ENCODE data around the gene PROCA1. TPM values are rescaled to one million over a fixed set of nuclear protein-coding genes. Genes with fewer than 3 reads are reported as not detected.

PROCA1 gene
- total and polyA plus RNA-seq, 3 donors from 2014 or later = 90.2 to 322 (median 286) TPM

- intact Hi-C loops (cut with DNase I; ENCODE audit: low total_unique reads) = no loop called here
Observed at GRCh38 chr17:28728364-28729200, 16.9 kb upstream of the PROCA1 start, which contains the start of gene NEK8. TSS of gene NEK8 (plus strand) at chr17:28728788. CDS start at chr17:28728814, 26 bp downstream.

GRCh38 chr17:28726627-28727491, 15.2 kb upstream of the PROCA1 start:
- H3K27me3 ChIP-seq = no peaks in the 10 kb centered on the region
- H3K36me3 ChIP-seq (ENCODE audit: low read depth, missing control alignments) = no peaks in the 10 kb centered on the region
- H3K4me3 ChIP-seq = peak overlapping the region; percentile 71 to 82
- no peak for TF ChIP-seq POLR2A (IDR thresholded peaks at IDR 0.05)
- TF ChIP-seq, protein P1, sequence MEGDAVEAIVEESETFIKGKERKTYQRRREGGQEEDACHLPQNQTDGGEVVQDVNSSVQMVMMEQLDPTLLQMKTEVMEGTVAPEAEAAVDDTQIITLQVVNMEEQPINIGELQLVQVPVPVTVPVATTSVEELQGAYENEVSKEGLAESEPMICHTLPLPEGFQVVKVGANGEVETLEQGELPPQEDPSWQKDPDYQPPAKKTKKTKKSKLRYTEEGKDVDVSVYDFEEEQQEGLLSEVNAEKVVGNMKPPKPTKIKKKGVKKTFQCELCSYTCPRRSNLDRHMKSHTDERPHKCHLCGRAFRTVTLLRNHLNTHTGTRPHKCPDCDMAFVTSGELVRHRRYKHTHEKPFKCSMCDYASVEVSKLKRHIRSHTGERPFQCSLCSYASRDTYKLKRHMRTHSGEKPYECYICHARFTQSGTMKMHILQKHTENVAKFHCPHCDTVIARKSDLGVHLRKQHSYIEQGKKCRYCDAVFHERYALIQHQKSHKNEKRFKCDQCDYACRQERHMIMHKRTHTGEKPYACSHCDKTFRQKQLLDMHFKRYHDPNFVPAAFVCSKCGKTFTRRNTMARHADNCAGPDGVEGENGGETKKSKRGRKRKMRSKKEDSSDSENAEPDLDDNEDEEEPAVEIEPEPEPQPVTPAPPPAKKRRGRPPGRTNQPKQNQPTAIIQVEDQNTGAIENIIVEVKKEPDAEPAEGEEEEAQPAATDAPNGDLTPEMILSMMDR (IDR thresholded peaks at IDR 0.05) = peak; percentile 98 to 99 (median 99)
- no peaks in the 10 kb centered on the region for H3K9me3 ChIP-seq
- 0% methylated on average over 43 to 55 of the region's 57 CpGs for WGBS, 2 donors
- H3K27ac ChIP-seq = peak overlapping the region; percentile 25 to 77
- intact Hi-C loops (cut with DNase I; ENCODE audit: low total_unique reads) = no loop called here
- peak; percentile 94 for DNase-seq
- H3K4me1 ChIP-seq = peaks cover 20% of the 10 kb centered on the region

More at GRCh38 chr17:28728364-28729200, 16.9 kb upstream of the PROCA1 start, which contains the start of gene NEK8:
- no peaks in the 10 kb centered on the region for H3K36me3 ChIP-seq (ENCODE audit: low read depth, missing control alignments)
- peak within 1 kb of the TSS; percentile 97 to 98 for H3K27ac ChIP-seq
- H3K27me3 ChIP-seq = no peaks in the 10 kb centered on the region
- H3K9me3 ChIP-seq = no peaks in the 10 kb centered on the region
- no peak for TF ChIP-seq POLR2A (IDR thresholded peaks at IDR 0.05)
- TF ChIP-seq, protein P1 (IDR thresholded peaks at IDR 0.05) = no peak
- WGBS, 2 donors = 0 to 1% methylated on average over 59 to 64 of the region's 64 CpGs
- peak within 1 kb of the TSS; percentile 71 to 82 for H3K4me3 ChIP-seq
- DNase-seq = peak; percentile 97
- peaks cover 16% of the 10 kb centered on the region for H3K4me1 ChIP-seq

DNA sequence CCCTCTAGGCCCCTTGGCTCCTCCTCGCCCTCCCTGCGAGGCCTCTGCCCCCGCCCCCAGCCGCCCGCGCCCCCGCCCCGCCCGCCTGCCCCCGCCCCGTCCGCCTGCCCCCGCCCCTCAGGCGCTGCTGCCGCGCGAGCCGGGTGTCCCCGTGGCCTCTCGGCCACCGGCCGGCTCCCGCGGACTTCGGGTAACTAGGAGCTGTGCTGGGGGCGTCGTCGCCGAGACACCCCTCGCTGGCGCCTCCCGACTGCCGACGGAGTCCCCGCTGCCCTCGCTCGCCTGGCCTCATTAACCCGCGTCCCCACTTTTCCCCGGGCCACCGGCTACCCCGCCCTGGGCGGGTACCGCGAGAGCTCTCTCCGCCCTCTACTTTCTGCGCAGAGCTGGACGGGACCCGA, 14.5 kb upstream of the PROCA1 start, which contains the start of gene TLCD1:
Gene TLCD1, minus strand, starts transcription at position 8 of the 401 bp plus-strand sequence. CDS start 136 bp downstream, outside the sequence.
- Histone ChIP-seq H3K27ac (peak within 1 kb of the TSS; percentile 25 to 77), H3K4me3 (peak within 1 kb of the TSS; percentile 71 to 82), H3K9me3 (no peaks in the 10 kb centered on the region), H3K36me3 (ENCODE audit: low read depth, missing control alignments) (no peaks in the 10 kb centered on the region), H3K4me1 (peaks cover 26% of the 10 kb centered on the region), H3K27me3 (no peaks in the 10 kb centered on the region)
- intact Hi-C loops (cut with DNase I; ENCODE audit: low total_unique reads) = no loop called here
- TF ChIP-seq POLR2A (IDR thresholded peaks at IDR 0.05) = no peak
- TF ChIP-seq, protein P1 (IDR thresholded peaks at IDR 0.05) = no peak
- peak; percentile 61 for DNase-seq
- 0% methylated on average over 37 of the region's 49 CpGs; no CpG with 5 or more reads in 1 of the 2 donors for WGBS, 2 donors

GRCh38 chr17:28725660-28726225, 14.1 kb upstream of the PROCA1 start:
- WGBS, 2 donors = 2% methylated on average over 38 of the region's 45 CpGs; no CpG with 5 or more reads in 1 of the 2 donors
- H3K27ac ChIP-seq = peak overlapping the region in 1 of 2 donors; percentile 77
- H3K27me3 ChIP-seq = no peaks in the 10 kb centered on the region
- peaks cover 31% of the 10 kb centered on the region for H3K4me1 ChIP-seq
- H3K4me3 ChIP-seq = peak overlapping the region; percentile 71 to 82
- intact Hi-C loops (cut with DNase I; ENCODE audit: low total_unique reads) = no loop called here
- TF ChIP-seq, protein P1 (IDR thresholded peaks at IDR 0.05) = no peak
- TF ChIP-seq POLR2A (IDR thresholded peaks at IDR 0.05) = no peak
- DNase-seq = peak; percentile 49
- H3K9me3 ChIP-seq = no peaks in the 10 kb centered on the region
- H3K36me3 ChIP-seq (ENCODE audit: low read depth, missing control alignments) = no peaks in the 10 kb centered on the region
